Osteoblast (primary cell): ENCODE data around the gene SLC9A9. TPM values are rescaled to one million over a fixed set of nuclear protein-coding genes. Genes with fewer than 3 reads are reported as not detected.

ENCODE experiments used
- DNase-seq: peaks from one replicate; pipeline ENCODE4 v3.0.0; 2011; ENCODE audit warnings: low spot score, mixed read lengths; ENCODE audit not compliant: insufficient read length; ENCODE audit errors: missing footprints
- H2AFZ ChIP-seq: 2 replicates; pipeline ENCODE4 v1.6.0; 2011; ENCODE audit warnings: mild to moderate bottlenecking, low read length
- H3K27ac ChIP-seq: 2 replicates; pipeline ENCODE4 v1.5.1; 2011; ENCODE audit warnings: mild to moderate bottlenecking, low read depth, low read length, moderate library complexity
- H3K27me3 ChIP-seq: 2 replicates; pipeline ENCODE4 v1.6.0; 2012; ENCODE audit warnings: mild to moderate bottlenecking, control low read depth, inconsistent platforms, low read length, moderate library complexity; ENCODE audit not compliant: insufficient read depth
- H3K36me3 ChIP-seq: 2 replicates; pipeline ENCODE4 v1.5.1; 2011; ENCODE audit warnings: mild to moderate bottlenecking, low read length, control low read depth, moderate library complexity; ENCODE audit not compliant: insufficient read depth
- H3K4me1 ChIP-seq: 2 replicates; pipeline ENCODE4 v1.5.1; 2011; ENCODE audit warnings: mild to moderate bottlenecking, low read length, control low read depth, moderate library complexity; ENCODE audit not compliant: insufficient read depth
- H3K4me2 ChIP-seq: 2 replicates; pipeline ENCODE4 v1.6.0; 2011; ENCODE audit warnings: mild to moderate bottlenecking, low read length; ENCODE audit not compliant: insufficient read depth
- H3K4me3 ChIP-seq: fragments of 200-600 bp; sonication (generic); 3 replicates; pipeline ENCODE4 v1.5.1; 2012; ENCODE audit warnings: mild to moderate bottlenecking, low read length, inconsistent platforms; ENCODE audit not compliant: insufficient read depth
- H3K79me2 ChIP-seq: 2 replicates; pipeline ENCODE4 v1.6.0; 2012; ENCODE audit warnings: mild to moderate bottlenecking, low read length, control low read depth, inconsistent platforms; ENCODE audit not compliant: insufficient read depth
- H3K9me3 ChIP-seq: 2 replicates; pipeline ENCODE4 v1.5.1; 2011; ENCODE audit warnings: low read depth, low read length, control low read depth
- H4K20me1 ChIP-seq: 2 replicates; pipeline ENCODE4 v1.6.0; 2012; ENCODE audit warnings: mild to moderate bottlenecking, low read length, control low read depth; ENCODE audit not compliant: insufficient read depth
- CTCF ChIP-seq: IDR thresholded peaks from 2 replicates; pipeline ENCODE4 v1.5.1; 2011; ENCODE audit warnings: mild to moderate bottlenecking, low read depth, low read length, moderate library complexity; ENCODE audit errors: extremely low read depth
- total RNA-seq: library from RNA; depleted of rRNA; stranded (reverse); fragments of >200 nt; gene quantifications from 2 replicates; pipeline ENCODE4 v1.2.3, GENCODE V29; 2012

The SLC9A9 gene
- total RNA-seq, 1 donor: 6.5 TPM

GRCh38 chr3:143633816-143634215 is 214.5 kb downstream of the SLC9A9 start:
- DNase-seq: peak; percentile 3

GRCh38 chr3:143629726-143630125 is 218.5 kb downstream of the SLC9A9 start:
- Histone ChIP-seq H3K4me2 (no peak overlapping the region), H3K4me3 (no peak overlapping the region), H4K20me1 (no peaks in the 10 kb centered on the region), H2AFZ (no peak overlapping the region), H3K27me3 (no peaks in the 10 kb centered on the region), H3K27ac (no peak overlapping the region), H3K4me1 (peaks cover 3% of the 10 kb centered on the region), H3K36me3 (no peaks in the 10 kb centered on the region), H3K79me2 (no peaks in the 10 kb centered on the region), H3K9me3 (no peaks in the 10 kb centered on the region)
- DNase-seq: no peak
- no peak for TF ChIP-seq CTCF

More at GRCh38 chr3:143633816-143634215, 214.5 kb downstream of the SLC9A9 start:
- Histone ChIP-seq H3K27ac (no peak overlapping the region), H4K20me1 (no peaks in the 10 kb centered on the region), H3K4me3 (no peak overlapping the region), H3K79me2 (no peaks in the 10 kb centered on the region), H2AFZ (peak overlapping the region; percentile 20), H3K36me3 (no peaks in the 10 kb centered on the region), H3K27me3 (no peaks in the 10 kb centered on the region), H3K4me2 (peak overlapping the region; percentile 42), H3K4me1 (peaks cover 3% of the 10 kb centered on the region), H3K9me3 (peaks cover 2% of the 10 kb centered on the region)
- TF ChIP-seq CTCF: no peak

- TF ChIP-seq CTCF: no peak
These were observed 219.3 kb downstream of the SLC9A9 start for GRCh38 chr3:143628971-143629370.

DNA sequence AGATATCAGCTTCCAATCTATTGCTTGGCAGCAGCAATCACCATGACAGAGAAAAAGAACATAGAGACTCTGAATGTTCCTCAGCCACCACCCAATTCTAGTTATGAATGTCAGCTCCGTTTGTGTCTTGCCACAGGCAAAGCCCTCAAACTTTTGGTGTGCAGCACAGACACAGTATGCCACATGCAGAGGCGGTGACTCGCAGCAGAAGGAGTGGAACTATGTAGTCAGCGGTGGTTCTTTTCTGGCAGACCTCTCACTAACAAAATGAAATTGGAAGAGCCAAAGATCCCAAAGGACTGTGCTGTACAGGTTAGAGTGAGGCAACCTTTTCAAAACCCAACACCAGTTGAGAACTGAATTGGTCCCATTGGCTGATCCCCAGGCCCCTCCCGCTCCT is 220.9 kb downstream of the SLC9A9 start:
- Histone ChIP-seq H3K4me1 (no peaks in the 10 kb centered on the region), H3K4me2 (no peak overlapping the region), H3K4me3 (no peak overlapping the region), H4K20me1 (no peaks in the 10 kb centered on the region), H3K36me3 (no peaks in the 10 kb centered on the region), H3K79me2 (no peaks in the 10 kb centered on the region), H3K9me3 (no peaks in the 10 kb centered on the region), H3K27me3 (no peaks in the 10 kb centered on the region), H3K27ac (no peak overlapping the region), H2AFZ (no peak overlapping the region)
- no peak for TF ChIP-seq CTCF
- DNase-seq: no peak

More at GRCh38 chr3:143628971-143629370, 219.3 kb downstream of the SLC9A9 start:
- no peaks in the 10 kb centered on the region for H3K9me3 ChIP-seq
- H2AFZ ChIP-seq: no peak overlapping the region
- H3K27ac ChIP-seq: no peak overlapping the region
- peaks cover 2% of the 10 kb centered on the region for H3K4me1 ChIP-seq
- no peaks in the 10 kb centered on the region for H3K27me3 ChIP-seq
- no peak overlapping the region for H3K4me2 ChIP-seq
- no peak for DNase-seq
- H3K4me3 ChIP-seq: no peak overlapping the region
- H3K79me2 ChIP-seq: no peaks in the 10 kb centered on the region
- no peaks in the 10 kb centered on the region for H4K20me1 ChIP-seq
- H3K36me3 ChIP-seq: no peaks in the 10 kb centered on the region
